GM18498 (cell line): Measurements from ENCODE around the gene FAM47E.

Experiments
- ATAC-seq: cut with Tn5 transposase; IDR thresholded peaks from one replicate; pipeline ENCODE4 v1.9.1; 2021; ENCODE audit warnings: mild to moderate bottlenecking, moderate library complexity; ENCODE audit not compliant: unreplicated experiment

FAM47E gene

GRCh38 chr4:76251441-76252270, at the start of gene FAM47E:
FAM47E (plus strand) TSS chr4:76251721; CDS start chr4:76251747, 26 bp downstream.
- ATAC-seq, result peak; percentile 75

GRCh38 chr4:76203541-76203940, 48.0 kb upstream of the FAM47E start:
- ATAC-seq, result no peak

GRCh38 chr4:76204936-76205335, 46.6 kb upstream of the FAM47E start:
- no peak for ATAC-seq

GRCh38 chr4:76205476-76205875, 46.0 kb upstream of the FAM47E start:
- no peak for ATAC-seq

GRCh38 chr4:76206222-76206942, 45.1 kb upstream of the FAM47E start:
- no peak for ATAC-seq

GRCh38 chr4:76207549-76207948, 44.0 kb upstream of the FAM47E start:
- no peak for ATAC-seq

GRCh38 chr4:76208005-76208765, 43.3 kb upstream of the FAM47E start:
- ATAC-seq, result no peak

GRCh38 chr4:76209881-76210280, 41.6 kb upstream of the FAM47E start:
- ATAC-seq, result no peak

GRCh38 chr4:76210452-76210851, 41.1 kb upstream of the FAM47E start:
- no peak for ATAC-seq

GRCh38 chr4:76211769-76212708, 39.5 kb upstream of the FAM47E start:
- no peak for ATAC-seq

GRCh38 chr4:76212851-76213414, 38.6 kb upstream of the FAM47E start:
- ATAC-seq, result no peak

- peak; percentile 85 for ATAC-seq
Measured at GRCh38 chr4:76213415-76214176, 37.9 kb upstream of the FAM47E start, which contains the start of gene SCARB2. SCARB2 (minus strand) TSS chr4:76213824; CDS start chr4:76213543, 281 bp downstream.

- peak; percentile 3 for ATAC-seq
Measured at GRCh38 chr4:76214177-76214675, 37.3 kb upstream of the FAM47E start.

- ATAC-seq, result no peak
Measured at GRCh38 chr4:76215077-76215476, 36.4 kb upstream of the FAM47E start.

GRCh38 chr4:76216524-76216923, 35.0 kb upstream of the FAM47E start:
- no peak for ATAC-seq

GRCh38 chr4:76216975-76217814, 34.3 kb upstream of the FAM47E start:
- ATAC-seq, result no peak

- ATAC-seq, result no peak
Measured at GRCh38 chr4:76219299-76220055, 32.0 kb upstream of the FAM47E start.
